ENCODE results near the gene GRIA4. TPM values are rescaled to one million over a fixed set of nuclear protein-coding genes. Genes with fewer than 3 reads are reported as not detected.
"Not testable (repeated sequence)": the region's sequence is repeated elsewhere in the genome, so short reads cannot be mapped to it uniquely, and the experiment has no call there.

Gene GRIA4
- polyA plus RNA-seq, 12 donors: 7.3 to 38.0 (median 12.4) TPM; not detected in 1

GRCh38 chr11:105991888-105992287, 382.0 kb downstream of the GRIA4 start:
- DNase-seq: no peak

GRCh38 chr11:106001304-106002012, 391.6 kb downstream of the GRIA4 start:
- DNase-seq: no peak

- not testable (repeated sequence) for DNase-seq
Measured at GRCh38 chr11:106003094-106003493, 393.2 kb downstream of the GRIA4 start.

- DNase-seq: no peak
Measured at GRCh38 chr11:106011481-106011880, 401.6 kb downstream of the GRIA4 start.

- DNase-seq: no peak
Measured at GRCh38 chr11:106012744-106013143, 402.9 kb downstream of the GRIA4 start.

- no peak for DNase-seq
Measured at GRCh38 chr11:106014035-106014434, 404.2 kb downstream of the GRIA4 start.

- no peak for DNase-seq
Measured at GRCh38 chr11:106014620-106015019, 404.7 kb downstream of the GRIA4 start.

- no peak for DNase-seq
Measured at GRCh38 chr11:106015066-106015465, 405.2 kb downstream of the GRIA4 start.

- no peak for DNase-seq
Measured at GRCh38 chr11:106017093-106017492, 407.2 kb downstream of the GRIA4 start.

- DNase-seq: no peak
Measured at GRCh38 chr11:106021181-106021966, 411.5 kb downstream of the GRIA4 start.

GRCh38 chr11:106021967-106022794, 412.3 kb downstream of the GRIA4 start, which contains the start of gene MSANTD4:
TSS of gene MSANTD4 (minus strand) at chr11:106022240. CDS start at chr11:106010917, 11,323 bp downstream.
- DNase-seq: peak; percentile 99

GRCh38 chr11:106022795-106023275, 413.0 kb downstream of the GRIA4 start:
- DNase-seq: no peak

- no peak for DNase-seq
Measured at GRCh38 chr11:106030609-106031008, 420.7 kb downstream of the GRIA4 start.

GRCh38 chr11:106031202-106031810, 421.4 kb downstream of the GRIA4 start:
- DNase-seq: no peak
